ENCODE data around the gene IGF1R. TPM values are rescaled to one million over a fixed set of nuclear protein-coding genes. Genes with fewer than 3 reads are reported as not detected.
A peak's percentile ranks its signal among the peaks of the same experiment; 100 is the strongest.

Gene IGF1R
- total RNA-seq, 1 experiment from 2014 or later = 125 TPM

DNA sequence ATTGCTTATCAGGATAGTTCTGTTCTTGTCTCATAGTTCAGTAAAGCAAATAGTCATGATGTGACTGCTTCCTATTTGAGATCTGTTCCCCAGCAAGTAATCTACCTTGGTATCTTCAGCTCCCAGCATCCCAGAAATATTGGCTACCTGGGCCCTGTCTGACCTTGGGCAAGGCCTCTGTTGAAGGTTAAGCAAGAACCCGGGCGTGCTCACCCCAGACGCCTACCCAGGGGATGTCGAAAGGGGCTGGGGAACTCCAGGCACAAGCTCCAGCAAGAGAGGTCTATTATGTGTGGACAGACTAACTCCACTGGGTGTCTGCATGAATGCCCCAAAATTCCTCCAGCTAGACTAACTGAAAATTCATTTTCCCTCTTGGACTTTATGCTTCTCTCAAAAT lies 37.3 kb upstream of the IGF1R start:
- TF ChIP-seq, protein P1, sequence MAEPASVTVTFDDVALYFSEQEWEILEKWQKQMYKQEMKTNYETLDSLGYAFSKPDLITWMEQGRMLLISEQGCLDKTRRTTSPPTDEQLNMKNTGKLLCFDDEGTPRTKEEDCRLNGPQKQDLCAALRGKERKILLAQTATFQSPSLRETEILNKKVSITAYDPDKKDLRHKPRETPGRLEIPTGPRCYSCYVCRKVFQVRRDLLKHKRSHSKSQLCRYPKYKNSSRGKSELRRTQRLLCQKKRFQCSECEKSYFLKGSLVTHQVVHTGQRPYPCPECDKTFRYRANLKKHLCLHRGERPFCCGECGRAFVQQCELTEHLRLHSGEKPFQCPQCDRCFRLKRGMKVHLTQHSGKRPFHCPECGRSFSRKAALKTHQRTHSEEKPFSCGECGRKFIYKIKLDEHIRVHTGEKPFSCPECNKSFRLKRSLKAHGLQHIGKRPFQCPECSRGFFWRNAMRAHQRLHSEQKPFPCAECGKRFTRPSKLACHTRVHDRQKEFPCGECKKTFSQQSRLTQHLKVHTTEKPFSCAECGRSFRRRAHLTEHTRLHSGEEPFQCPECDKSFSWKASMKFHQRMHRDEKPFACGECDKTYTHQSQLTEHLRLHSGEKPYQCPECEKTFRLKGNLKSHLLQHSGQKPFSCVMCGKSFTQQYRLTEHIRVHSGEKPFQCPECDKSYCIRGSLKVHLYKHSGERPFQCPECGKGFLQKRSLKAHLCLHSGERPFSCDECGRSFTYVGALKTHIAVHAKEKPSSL (CRISPR knock-in tag; conservative IDR thresholded peaks at IDR 0.05) = no peak
- no peak for TF ChIP-seq ZNF416 (CRISPR knock-in tag; IDR thresholded peaks at IDR 0.05)
- TF ChIP-seq, protein P2, sequence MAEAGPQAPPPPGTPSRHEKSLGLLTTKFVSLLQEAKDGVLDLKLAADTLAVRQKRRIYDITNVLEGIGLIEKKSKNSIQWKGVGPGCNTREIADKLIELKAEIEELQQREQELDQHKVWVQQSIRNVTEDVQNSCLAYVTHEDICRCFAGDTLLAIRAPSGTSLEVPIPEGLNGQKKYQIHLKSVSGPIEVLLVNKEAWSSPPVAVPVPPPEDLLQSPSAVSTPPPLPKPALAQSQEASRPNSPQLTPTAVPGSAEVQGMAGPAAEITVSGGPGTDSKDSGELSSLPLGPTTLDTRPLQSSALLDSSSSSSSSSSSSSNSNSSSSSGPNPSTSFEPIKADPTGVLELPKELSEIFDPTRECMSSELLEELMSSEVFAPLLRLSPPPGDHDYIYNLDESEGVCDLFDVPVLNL (CRISPR knock-in tag; IDR thresholded peaks at IDR 0.05; ENCODE audit: borderline replicate concordance, low read depth) = no peak
- TF ChIP-seq, protein P3, sequence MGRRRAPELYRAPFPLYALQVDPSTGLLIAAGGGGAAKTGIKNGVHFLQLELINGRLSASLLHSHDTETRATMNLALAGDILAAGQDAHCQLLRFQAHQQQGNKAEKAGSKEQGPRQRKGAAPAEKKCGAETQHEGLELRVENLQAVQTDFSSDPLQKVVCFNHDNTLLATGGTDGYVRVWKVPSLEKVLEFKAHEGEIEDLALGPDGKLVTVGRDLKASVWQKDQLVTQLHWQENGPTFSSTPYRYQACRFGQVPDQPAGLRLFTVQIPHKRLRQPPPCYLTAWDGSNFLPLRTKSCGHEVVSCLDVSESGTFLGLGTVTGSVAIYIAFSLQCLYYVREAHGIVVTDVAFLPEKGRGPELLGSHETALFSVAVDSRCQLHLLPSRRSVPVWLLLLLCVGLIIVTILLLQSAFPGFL (CRISPR knock-in tag; IDR thresholded peaks at IDR 0.05; ENCODE audit: borderline replicate concordance) = no peak
- no peak for TF ChIP-seq KAT7 (CRISPR knock-in tag; IDR thresholded peaks at IDR 0.05; ENCODE audit: borderline replicate concordance)
- TF ChIP-seq, protein P4, sequence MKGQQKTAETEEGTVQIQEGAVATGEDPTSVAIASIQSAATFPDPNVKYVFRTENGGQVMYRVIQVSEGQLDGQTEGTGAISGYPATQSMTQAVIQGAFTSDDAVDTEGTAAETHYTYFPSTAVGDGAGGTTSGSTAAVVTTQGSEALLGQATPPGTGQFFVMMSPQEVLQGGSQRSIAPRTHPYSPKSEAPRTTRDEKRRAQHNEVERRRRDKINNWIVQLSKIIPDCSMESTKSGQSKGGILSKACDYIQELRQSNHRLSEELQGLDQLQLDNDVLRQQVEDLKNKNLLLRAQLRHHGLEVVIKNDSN (CRISPR knock-in tag; IDR thresholded peaks at IDR 0.05) = no peak
- TF ChIP-seq, protein P5, sequence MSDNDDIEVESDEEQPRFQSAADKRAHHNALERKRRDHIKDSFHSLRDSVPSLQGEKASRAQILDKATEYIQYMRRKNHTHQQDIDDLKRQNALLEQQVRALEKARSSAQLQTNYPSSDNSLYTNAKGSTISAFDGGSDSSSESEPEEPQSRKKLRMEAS (CRISPR knock-in tag; IDR thresholded peaks at IDR 0.05) = no peak
- no peak for TF ChIP-seq ZNF423 (CRISPR knock-in tag; IDR thresholded peaks at IDR 0.05)
- no peak for TF ChIP-seq NFYB (CRISPR knock-in tag; conservative IDR thresholded peaks at IDR 0.05; ENCODE audit: low read depth)
- no peak for TF ChIP-seq RORB (CRISPR knock-in tag; IDR thresholded peaks at IDR 0.05)
- no peak for TF ChIP-seq ESRRA (CRISPR knock-in tag; IDR thresholded peaks at IDR 0.05; ENCODE audit: borderline replicate concordance)
- TF ChIP-seq TEAD4 (CRISPR knock-in tag; IDR thresholded peaks at IDR 0.05) = no peak
- TF ChIP-seq NFATC4 (CRISPR knock-in tag; IDR thresholded peaks at IDR 0.05) = no peak
- TF ChIP-seq, protein P6, sequence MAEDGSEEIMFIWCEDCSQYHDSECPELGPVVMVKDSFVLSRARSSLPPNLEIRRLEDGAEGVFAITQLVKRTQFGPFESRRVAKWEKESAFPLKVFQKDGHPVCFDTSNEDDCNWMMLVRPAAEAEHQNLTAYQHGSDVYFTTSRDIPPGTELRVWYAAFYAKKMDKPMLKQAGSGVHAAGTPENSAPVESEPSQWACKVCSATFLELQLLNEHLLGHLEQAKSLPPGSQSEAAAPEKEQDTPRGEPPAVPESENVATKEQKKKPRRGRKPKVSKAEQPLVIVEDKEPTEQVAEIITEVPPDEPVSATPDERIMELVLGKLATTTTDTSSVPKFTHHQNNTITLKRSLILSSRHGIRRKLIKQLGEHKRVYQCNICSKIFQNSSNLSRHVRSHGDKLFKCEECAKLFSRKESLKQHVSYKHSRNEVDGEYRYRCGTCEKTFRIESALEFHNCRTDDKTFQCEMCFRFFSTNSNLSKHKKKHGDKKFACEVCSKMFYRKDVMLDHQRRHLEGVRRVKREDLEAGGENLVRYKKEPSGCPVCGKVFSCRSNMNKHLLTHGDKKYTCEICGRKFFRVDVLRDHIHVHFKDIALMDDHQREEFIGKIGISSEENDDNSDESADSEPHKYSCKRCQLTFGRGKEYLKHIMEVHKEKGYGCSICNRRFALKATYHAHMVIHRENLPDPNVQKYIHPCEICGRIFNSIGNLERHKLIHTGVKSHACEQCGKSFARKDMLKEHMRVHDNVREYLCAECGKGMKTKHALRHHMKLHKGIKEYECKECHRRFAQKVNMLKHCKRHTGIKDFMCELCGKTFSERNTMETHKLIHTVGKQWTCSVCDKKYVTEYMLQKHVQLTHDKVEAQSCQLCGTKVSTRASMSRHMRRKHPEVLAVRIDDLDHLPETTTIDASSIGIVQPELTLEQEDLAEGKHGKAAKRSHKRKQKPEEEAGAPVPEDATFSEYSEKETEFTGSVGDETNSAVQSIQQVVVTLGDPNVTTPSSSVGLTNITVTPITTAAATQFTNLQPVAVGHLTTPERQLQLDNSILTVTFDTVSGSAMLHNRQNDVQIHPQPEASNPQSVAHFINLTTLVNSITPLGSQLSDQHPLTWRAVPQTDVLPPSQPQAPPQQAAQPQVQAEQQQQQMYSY (CRISPR knock-in tag; IDR thresholded peaks at IDR 0.05) = no peak
- Mint-ChIP-seq H3K27me3 (ENCODE audit: low read depth) (no peaks in the 10 kb centered on the region), H3K9me3 (no peaks in the 10 kb centered on the region), H3K4me1 (peaks cover 10% of the 10 kb centered on the region), H3K27ac (peak overlapping the region; percentile 44; the same call in 1 of the 2 replicates), H3K36me3 (no peaks in the 10 kb centered on the region), H3K4me3 (no peak overlapping the region)
- no peak for ATAC-seq
- ChIA-PET POLR2A (no interaction called here), CTCF (no interaction called here)
- DNase-seq (ENCODE audit: low spot score) = no peak

DNA sequence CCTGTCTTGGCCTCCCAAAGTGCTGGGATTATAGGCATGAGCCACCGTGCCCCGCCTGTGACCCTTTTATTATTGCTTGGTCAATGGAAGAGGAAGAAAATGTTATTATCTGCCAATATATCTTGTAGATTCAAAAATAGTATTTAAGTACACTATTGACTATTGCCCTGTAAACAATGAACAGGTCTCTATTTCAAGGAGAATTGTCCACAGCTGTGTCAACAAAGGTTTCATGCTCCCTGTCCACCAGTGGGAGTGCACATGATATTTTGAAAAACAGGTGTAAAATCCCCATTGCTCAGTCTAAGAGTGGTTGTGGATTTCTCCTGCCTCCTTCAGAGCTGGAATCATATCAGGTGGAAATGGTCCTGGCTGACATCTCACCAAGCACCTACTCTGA lies 36.5 kb upstream of the IGF1R start:
- Mint-ChIP-seq H3K36me3 (no peaks in the 10 kb centered on the region), H3K4me3 (no peak overlapping the region), H3K27ac (no peak overlapping the region), H3K4me1 (peaks cover 14% of the 10 kb centered on the region), H3K9me3 (no peaks in the 10 kb centered on the region), H3K27me3 (ENCODE audit: low read depth) (no peaks in the 10 kb centered on the region)
- DNase-seq (ENCODE audit: low spot score) = no peak
- CTCF ChIA-PET = interaction anchor here (1.4 kb wide), 1 partner anchor 24 kb away, joined by 3 read pairs; no protein-coding TSS in a partner anchor
- POLR2A ChIA-PET = interaction anchor here (0.7 kb wide), 1 partner anchor 29 kb away, joined by 6 read pairs; no protein-coding TSS in a partner anchor
- no peak for ATAC-seq
- TF ChIP-seq EMX1 (CRISPR knock-in tag; IDR thresholded peaks at IDR 0.05) (no peak), NFYB (CRISPR knock-in tag; conservative IDR thresholded peaks at IDR 0.05; ENCODE audit: low read depth) (no peak), NFE2L1 (CRISPR knock-in tag; IDR thresholded peaks at IDR 0.05) (no peak), FOXP1 (CRISPR knock-in tag; IDR thresholded peaks at IDR 0.05; ENCODE audit: borderline replicate concordance) (no peak), ZNF138 (CRISPR knock-in tag; conservative IDR thresholded peaks at IDR 0.05) (no peak), OVOL2 (CRISPR knock-in tag; IDR thresholded peaks at IDR 0.05; ENCODE audit: borderline replicate concordance) (no peak), FOXK1 (CRISPR knock-in tag; IDR thresholded peaks at IDR 0.05) (no peak)
- TF ChIP-seq, protein P7, sequence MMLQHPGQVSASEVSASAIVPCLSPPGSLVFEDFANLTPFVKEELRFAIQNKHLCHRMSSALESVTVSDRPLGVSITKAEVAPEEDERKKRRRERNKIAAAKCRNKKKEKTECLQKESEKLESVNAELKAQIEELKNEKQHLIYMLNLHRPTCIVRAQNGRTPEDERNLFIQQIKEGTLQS (CRISPR knock-in tag; conservative IDR thresholded peaks at IDR 0.05) = no peak
- TF ChIP-seq, protein P4 (CRISPR knock-in tag; IDR thresholded peaks at IDR 0.05) = no peak
- TF ChIP-seq, protein P8, sequence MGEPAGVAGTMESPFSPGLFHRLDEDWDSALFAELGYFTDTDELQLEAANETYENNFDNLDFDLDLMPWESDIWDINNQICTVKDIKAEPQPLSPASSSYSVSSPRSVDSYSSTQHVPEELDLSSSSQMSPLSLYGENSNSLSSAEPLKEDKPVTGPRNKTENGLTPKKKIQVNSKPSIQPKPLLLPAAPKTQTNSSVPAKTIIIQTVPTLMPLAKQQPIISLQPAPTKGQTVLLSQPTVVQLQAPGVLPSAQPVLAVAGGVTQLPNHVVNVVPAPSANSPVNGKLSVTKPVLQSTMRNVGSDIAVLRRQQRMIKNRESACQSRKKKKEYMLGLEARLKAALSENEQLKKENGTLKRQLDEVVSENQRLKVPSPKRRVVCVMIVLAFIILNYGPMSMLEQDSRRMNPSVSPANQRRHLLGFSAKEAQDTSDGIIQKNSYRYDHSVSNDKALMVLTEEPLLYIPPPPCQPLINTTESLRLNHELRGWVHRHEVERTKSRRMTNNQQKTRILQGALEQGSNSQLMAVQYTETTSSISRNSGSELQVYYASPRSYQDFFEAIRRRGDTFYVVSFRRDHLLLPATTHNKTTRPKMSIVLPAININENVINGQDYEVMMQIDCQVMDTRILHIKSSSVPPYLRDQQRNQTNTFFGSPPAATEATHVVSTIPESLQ (CRISPR knock-in tag; IDR thresholded peaks at IDR 0.05) = no peak

Data from WTC11 (cell line).